HL-60/S4 treated with retinoic acid at 250 ng/mL for 4 days and 3 days (cell line): ENCODE measurements around the gene MYLIP.

ENCODE experiments used
- in situ Hi-C: fragments of 300-500 bp; cut with MboI; formaldehyde crosslinking; loops from 2 replicates; pipeline ENCODE4 v1.7.0; 2022; ENCODE audit warnings: low sequenced_read_pairs

Gene MYLIP

DNA sequence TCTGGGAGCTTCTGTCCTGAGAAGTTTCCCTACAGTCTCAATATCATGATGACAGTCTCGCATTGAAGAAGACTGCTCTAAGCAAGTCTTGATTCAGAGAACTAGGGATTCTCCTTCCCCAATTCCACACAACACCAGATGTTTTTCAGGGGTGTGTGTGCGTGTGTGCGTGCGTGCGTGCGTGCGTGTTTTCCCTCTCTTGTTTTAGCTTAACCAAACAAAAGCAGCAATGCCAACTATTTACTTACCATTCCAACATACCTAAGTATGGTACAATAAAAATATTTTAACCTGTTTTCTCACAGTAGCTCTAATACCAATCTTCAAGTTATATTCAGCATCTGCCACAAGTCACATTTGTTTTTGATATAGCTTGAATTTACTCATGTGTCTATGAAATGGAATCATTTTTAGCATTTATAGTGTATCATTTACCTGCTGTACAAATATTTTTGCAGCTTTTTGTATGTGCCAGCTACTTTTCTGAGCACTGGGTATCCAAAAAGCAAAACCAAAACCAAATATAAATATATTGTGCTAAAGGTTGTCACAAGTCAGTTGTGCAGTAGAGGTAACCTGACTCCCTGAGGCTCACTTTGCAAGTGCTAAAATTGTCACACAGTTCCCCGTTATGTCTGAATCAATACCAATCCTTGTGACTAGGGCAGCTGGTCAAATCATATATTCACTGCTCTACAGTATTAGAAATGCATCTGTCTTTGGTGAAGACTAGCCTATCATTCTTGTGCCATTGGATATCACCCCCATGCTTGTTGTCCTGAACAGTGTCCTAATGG, 21.7 kb upstream of the MYLIP start:
- in situ Hi-C loops, result no loop called here

DNA sequence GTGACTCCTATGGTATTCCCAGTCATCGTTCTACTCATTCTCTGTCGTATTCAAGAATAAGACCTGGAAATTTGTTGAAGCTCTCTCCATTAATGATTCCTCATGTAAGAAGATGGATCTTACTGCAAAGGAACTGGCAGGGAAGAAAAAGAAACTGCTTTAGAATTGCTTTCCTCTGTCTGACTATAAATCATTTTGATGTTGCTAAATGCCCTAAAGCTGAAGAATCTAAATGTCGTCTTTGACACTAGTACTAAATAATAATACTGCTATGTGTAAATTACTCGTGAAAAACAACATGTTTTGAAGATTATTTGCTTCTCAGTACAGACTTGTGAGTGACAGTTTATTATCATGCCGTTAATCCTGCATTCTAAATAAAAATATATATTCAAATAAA, 20.5 kb upstream of the MYLIP start:
- in situ Hi-C loops, result no loop called here

DNA sequence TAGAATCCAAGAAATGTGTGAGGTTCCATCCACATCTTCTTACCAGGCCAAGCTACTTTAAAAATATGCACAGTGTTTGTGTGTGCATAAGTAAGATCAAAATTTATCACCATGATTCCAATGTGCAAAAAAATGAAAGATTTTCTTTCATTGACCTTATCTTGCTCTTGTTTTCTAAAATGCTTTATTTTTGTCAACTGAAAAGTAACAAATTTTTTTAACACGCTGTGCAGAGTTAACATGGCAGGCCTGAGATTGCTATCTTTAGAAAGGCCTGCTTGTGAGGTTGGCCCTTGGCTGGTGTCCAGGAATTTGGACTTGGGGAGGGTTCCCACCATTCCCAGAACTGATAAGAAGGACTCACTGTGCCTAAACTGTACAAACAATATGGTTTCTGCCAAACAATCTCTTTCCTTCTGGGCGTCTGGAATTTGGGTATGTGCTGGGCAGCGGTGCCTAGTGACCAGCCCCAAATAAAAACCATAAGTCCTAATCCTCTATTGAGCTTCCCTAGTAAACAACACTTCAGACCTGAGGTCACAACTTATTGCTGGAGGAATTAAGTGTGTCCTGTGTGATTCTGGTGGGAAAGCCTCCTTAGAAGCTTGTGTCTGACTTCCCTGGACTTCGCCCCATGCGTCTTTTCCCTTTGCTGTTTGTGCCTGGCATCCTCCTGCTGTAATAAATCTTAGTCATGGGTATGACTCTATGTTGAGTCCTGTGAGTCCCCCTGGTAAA, 19.8 kb upstream of the MYLIP start:
- in situ Hi-C loops, result no loop called here

DNA sequence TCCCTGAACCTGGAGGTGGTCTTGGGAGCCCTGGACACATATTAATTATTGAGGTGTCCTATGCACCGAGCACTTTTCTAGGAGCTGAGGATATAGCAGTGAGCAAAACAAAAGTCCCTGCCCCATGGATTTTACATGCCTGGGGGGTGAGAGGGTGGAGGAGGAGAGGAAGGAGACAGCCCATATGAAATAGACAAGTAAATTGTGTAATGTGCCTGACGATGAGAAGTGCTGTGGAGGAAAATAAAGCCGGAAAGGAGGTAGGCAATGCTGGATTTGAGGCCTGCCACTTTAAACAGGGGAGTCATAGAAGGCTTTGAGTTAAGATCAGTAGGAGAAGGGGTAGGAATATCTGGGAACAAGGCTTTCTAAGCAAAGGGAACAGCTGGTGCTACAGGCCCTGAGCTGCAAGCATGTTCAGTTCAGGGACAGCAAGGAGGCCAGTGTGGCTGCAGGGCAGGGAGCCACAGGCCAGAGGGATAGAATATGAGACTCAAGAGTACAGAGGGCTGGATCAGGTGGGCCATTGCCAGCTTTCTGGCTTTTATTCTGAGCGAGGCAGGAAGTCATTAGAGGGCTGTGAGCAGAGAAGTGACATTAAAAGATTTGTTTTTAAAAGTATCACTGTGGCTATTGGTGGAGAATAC, 19.1 kb upstream of the MYLIP start:
- in situ Hi-C loops, result no loop called here

DNA sequence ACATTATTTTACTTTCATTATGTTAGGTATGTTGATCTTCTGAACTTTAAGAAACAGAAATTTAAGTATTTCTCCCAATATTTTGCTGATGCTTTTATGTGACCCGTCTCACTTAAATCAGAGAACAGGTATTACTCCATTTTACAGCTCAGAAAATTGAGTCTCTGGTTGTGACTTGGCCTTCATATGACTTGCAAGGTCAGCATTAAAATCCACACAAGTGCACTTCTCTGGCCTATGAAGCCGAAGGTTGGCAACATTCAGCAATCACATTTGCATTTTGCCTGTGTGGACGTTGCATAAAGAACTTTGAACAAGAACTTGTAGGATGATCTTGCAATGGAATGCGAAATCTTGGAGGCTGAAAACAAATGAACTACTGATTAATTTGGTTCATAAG, 10.1 kb upstream of the MYLIP start:
- in situ Hi-C loops, result no loop called here

DNA sequence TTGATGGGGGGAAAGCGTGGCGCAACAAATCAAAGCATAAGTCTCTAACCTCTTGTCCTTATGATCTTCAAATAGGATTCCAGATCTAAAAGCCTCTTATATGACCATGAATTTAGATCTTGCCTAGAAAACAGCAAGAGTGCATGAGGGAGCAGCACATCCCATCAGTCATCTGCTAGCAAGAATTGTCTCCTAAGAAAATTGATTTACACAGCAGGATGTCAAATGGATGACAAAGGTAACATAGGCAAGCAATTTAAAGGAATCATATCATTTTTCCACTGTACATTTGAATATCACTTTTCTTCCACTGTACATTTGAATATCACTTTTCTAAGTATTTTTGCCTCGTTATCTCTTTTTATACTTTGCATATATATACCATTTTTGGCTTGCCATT, 7.5 kb upstream of the MYLIP start:
- in situ Hi-C loops, result no loop called here

DNA sequence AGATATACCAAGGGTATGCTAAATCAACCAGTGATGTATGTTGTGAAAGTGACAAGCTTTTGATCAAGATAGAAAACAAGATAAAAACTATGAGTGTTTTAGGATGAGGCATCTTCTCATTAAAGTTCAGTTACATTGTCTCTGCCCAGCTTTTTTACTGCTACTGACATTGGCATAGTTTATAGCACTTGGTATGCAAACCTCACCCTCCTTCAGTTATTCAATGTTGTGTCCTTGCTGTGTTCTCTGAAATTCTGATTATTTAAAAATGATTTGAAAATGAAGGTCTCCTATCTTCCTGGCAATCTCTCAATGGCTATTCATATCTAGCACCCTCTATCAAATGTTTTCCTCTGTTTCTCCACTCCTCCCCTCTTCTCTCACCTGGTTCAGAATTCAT, 6.7 kb upstream of the MYLIP start:
- in situ Hi-C loops, result no loop called here

DNA sequence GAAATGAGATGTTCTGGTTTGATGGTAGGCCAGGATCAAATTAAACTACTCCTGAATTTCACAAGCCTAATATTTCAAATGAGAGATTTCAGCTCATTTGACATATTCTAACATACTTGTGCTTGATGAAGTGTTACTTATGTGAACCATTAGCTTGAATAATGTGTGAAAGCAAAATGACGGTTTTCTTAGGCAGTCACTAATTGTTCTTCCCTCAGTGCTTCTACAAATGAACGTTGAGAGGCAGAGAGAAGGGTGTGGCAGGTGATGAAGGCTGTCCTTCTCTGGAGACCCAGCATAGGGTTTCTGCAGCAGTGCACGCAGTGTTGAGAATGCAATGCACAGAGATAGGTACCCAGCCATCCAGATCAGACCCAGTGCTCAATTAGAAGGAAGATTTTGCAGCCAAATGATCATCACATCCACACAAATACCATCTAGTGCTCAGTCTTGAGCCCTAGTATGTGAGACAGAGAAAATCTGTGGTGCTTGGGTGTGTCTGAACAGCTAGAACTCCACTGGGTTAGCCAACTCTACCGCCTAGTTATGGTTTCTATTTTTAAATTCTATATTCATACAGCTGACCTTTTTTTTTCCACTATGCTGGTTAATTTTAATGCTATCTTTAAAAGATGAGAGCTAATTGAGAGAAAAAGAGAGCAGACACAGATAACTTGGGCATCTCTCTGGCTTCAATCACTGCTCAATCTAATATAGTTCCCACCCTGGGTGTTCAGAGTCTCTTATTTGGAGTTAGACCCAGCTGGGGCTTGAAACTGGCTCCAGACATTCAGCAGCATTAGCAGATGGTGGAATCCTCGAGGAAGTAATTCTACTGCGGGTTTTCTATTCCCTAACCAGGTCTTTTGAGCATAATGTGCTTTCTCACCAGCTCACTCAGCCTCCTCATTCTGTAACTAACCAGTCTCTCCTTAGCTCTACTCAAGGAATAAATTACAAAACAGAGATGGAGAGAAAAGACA, 4.4 kb upstream of the MYLIP start:
- in situ Hi-C loops, result no loop called here

DNA sequence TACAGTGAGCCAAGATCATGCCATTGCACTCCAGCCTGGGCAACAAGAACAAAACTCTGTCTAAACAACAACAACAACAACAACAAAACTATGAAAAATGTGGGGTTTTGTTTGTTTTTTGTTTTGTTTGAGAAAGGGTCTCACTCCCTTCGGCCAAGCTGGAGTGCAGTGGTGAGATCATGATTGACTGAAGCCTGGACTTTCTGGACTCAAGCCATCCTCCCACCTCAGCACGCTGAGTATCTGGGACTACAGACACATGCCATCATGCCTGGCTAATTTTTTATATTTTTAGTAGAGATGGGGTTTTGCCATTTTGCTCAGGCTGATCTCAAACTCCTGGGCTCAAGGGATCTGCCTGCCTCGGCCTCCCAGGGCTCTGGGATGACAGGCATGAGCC, 2.8 kb upstream of the MYLIP start:
- in situ Hi-C loops, result no loop called here

DNA sequence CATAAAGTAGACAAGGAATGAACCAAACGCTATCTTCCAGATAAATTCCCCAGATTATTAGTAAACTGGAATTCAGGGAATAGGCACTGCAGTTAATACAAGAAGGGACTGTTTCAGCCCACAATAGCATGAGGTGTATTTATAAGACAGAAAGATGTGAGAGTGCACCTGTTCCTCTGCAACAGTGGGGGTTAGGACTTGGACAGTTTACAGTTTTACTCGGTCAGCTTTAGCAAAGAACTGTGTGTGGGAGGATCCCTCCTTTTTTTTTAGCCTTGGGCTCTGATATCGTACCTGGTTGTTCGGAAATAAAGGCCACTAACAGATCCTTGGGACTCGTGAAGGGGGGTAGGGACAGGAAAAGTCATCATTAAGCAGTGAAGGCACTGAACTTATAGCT, 2.0 kb upstream of the MYLIP start:
- in situ Hi-C loops, result no loop called here

DNA sequence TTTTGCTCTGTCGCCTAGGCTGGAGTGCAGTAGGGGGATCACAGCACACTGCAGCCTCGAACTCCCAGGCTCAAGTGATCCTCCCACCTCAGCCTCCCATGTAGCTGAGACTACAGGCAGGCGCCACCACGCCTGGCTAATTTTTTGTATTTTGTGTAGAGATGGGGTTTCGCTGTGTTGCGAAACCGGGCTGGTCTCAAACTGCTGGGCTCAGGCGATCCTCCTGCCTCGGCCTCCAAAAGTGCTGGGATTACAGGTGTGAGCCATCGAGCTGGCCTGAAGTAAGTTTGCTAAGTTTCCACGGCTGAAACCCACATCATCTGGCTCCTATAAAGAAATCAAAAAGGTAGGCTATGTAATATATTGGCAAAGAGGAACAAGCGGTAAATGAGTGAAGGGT, 1.4 kb upstream of the MYLIP start:
- in situ Hi-C loops, result no loop called here

DNA sequence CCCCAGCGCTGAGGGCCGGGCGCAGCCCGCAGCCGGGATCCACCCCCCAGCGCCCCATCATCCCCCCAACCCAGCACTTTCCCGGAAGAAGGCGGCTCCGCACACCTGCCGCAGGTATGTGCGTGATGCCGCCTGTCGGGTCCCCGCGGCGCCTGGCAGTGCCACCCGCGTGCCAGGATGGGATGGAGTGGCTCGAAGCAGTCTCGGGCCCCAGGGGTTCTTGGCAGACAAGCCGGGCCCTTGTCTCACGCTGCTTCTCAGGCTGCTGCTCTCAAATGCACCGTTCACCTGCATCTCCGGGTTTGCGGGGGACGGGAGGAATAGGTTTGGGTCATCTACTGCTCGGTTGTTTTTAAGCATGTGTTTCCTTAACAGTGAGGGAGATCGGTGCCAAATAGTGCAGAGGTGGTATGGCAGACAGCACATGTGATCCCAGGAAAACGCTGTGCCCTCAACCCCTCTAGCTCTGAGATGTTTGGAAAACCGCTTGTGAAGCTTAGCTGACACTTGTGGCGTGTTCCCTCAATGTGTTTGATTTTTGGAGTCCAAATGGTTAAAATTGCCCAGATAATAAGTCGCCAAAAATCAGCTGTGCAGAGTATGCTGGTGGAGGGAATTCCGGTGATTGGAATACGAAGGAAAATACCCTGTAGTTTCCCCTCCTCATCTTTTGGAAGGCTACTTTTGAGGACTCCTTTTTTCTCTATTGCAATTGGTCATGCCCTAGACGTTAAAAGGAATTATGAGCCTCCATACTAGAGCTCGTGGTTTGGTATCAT, 926 bp downstream of the MYLIP start:
- in situ Hi-C loops, result no loop called here

DNA sequence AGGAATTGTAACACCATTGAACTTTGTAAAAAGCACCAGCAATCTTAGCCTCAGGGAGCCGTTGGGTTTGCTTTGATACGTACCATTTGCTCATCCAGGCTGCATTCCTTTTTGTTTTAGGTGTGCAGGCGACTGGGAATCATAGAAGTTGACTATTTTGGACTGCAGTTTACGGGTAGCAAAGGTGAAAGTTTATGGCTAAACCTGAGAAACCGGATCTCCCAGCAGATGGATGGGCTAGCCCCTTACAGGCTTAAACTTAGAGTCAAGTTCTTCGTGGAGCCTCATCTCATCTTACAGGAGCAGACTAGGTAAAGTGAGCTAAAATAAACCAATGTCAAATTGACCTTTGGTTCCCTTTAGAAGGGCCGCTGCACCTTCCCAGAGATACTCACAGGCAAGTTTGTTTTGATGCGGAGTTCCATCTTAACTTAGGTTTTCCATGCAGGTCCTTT, 1.6 kb downstream of the MYLIP start:
- in situ Hi-C loops, result no loop called here

DNA sequence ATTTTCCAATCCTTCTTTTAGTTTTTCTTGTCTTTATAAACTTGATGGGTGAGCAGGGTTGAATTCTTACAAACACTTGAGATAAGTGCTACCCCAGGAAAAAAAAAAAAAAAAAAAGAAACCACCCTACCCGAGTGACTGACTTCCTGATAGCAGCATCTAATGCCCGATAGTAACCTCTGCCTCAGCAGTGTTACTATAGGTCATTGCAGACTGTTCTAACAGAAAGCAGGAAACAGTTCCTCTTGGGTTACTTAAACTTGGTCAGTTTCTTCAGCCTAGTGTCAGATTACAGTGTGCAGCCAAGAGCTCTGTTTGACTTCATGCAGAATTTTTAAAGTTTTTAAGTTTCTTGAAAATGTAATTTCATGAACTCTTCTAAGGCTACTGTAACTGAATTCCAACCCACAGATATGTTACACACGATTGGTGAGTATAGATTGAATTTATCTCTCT, 2.1 kb downstream of the MYLIP start:
- in situ Hi-C loops, result no loop called here

DNA sequence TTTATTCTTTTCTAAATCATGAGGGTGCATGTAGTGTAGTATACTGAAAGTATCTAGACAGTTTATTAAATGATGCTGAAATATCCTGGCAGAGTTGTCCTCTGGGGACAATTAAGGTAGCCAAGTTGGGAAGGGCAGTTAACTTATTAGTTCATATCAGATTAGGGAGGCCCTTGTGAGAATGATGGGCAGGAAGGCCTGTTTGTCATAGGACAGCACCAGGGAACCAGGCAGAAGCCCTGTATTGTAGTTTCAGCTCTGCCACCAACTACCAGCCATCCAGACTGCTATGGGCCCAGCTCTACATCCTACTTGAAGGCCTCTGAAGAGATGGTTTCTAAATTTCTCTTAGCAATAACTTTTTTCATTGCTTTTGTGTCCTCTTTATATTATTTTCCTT, 4.0 kb downstream of the MYLIP start:
- in situ Hi-C loops, result no loop called here

DNA sequence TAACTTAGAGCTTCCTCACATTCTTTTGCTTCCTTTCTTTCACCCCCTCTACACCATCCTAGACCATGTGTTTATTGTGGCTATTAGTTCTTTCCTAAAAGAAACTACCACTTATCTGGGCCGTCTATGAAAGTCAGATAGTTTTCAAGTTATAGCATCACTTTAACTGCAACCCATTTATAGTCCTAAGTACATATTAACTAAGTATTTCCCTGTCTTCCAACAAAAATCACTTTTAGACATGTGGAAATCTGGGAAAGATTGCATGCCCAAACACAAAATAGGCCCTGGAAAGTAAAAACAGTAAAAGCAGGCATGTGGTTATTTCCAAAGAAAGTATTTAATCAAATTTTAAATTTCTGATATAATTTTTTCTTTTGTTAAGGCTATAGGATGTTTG, 5.5 kb downstream of the MYLIP start:
- in situ Hi-C loops, result no loop called here

DNA sequence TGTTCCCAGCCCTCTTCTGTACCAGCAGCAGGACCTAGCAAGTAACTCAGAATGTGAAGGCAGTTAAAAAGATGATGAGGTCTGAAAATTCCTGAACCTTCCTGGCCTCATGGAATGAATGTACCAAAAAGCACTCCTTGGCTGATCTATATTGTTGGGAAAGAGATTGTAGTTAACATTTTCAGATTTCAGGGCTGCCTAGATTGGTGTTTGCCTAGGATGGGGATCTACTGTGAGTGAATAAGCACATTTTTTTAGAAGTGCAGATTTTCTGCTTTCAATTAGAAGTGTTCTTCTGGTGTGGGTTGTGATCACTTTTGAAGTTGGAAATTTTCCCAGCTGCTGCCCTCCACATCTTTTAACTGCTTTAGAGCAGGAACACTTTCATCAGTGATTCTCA, 6.2 kb downstream of the MYLIP start:
- in situ Hi-C loops, result no loop called here

DNA sequence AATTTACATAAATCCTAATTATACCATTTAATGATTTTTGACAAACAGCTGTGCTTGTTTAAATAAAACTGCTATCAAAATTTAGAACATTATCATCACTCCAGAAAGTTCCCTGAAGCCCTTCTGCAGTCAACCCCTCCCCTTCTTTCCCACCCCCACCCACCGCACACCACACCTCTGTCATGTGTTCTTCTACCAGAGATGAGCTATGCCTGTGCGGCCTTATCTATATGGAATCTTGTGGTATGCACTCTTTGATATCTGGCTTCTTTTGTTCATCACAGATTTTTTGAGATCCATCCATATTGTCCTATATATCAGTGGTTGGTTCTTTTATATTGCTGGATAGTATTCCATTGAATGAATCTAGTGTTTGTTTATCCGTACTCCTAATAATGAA, 7.2 kb downstream of the MYLIP start:
- in situ Hi-C loops, result no loop called here

DNA sequence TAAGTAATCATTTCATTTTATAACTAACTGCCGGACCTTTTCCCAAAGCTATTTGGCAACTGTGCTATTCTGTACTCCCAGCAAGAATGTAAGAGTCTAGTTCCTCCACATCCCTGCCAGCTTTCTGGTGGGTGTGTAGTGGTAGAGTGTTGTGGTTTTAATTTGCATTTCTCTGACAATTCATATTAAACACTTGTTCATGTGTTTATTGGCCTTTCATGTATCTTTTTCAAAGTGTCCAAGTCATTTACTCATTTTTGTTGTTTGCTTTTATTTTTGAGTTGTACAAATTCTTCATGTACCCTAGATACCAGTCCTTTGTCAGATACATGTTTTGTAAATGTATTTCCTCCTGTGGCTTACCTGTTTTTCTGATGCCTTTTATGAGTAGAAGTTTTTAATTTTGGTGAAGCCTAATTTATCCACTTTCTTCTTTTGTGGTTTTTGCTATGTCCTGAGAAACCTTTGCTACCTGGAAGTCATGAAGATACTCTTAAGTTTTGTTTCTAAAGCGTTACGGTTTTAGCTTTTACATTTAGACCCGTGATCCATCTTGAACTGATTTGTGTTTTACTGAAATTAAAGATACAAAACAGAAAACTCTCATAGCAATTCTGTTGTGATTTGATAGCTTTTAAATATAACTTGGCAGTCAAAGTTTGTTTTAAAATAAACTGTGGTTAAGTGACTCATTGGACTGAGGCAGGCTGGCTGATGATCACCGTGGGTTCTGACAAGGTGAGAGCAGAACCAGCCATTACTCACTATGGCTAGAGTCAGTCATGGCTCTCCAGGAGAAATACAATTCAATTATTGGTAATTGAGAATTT, 8.0 kb downstream of the MYLIP start:
- in situ Hi-C loops, result no loop called here
